GM18858 (cell line): ENCODE data around the gene UGT2A2.
"Not testable (repeated sequence)": the region's sequence is repeated elsewhere in the genome, so short reads cannot be mapped to it uniquely, and the experiment has no call there.

ENCODE experiments used
- ATAC-seq: cut with Tn5 transposase; IDR thresholded peaks from one replicate; pipeline ENCODE4 v1.9.1; 2021; ENCODE audit not compliant: unreplicated experiment

The UGT2A2 gene

DNA sequence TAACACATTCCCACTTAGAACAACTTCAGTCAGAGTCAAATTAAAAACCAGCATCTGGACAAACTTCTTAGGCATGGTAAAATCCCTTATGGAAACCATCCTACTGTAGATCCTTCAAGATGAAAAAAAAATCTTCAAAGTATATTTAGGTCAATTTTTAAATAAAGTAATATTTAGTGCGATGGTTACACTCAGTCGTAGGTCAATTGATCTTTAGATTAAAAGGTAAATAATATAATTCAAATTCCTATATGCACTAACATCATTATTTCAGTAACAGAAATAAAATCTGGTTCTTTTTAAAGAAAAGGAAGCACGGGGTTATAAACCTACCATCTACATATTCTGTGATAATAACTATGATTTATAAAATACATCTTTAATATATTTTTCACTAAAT, at the start of gene UGT2A2:
TSS of gene UGT2A2 (minus strand) at position 101 of the 400 bp plus-strand sequence. CDS start at position 99, 2 bp downstream.
- no peak for ATAC-seq

DNA sequence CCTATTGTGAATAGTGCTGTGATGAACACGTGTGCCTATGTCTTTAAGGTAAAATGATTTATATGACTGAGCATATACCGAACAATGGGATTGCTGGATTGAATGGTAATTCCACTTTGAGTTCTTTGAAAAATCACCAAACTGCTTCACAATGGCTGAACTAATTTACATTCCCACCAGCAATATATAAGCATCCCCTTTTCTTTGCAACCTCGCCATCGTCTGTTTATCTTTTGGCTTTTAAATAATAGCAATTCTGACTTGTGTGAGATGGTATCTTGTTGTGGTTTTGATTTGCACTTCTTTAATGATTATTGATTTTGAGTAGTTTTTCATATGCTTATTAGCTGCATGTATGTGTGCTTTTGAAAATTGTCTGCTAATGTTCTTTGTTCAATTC, 45.4 kb upstream of the UGT2A2 start:
- no peak for ATAC-seq

- ATAC-seq, result no peak
Measured at GRCh38 chr4:69668680-69669079, 29.2 kb upstream of the UGT2A2 start.

GRCh38 chr4:69664009-69664408, 24.6 kb upstream of the UGT2A2 start:
- ATAC-seq, result not testable (repeated sequence)

- ATAC-seq, result not testable (repeated sequence)
Measured at GRCh38 chr4:69661130-69661803, 21.8 kb upstream of the UGT2A2 start.

DNA sequence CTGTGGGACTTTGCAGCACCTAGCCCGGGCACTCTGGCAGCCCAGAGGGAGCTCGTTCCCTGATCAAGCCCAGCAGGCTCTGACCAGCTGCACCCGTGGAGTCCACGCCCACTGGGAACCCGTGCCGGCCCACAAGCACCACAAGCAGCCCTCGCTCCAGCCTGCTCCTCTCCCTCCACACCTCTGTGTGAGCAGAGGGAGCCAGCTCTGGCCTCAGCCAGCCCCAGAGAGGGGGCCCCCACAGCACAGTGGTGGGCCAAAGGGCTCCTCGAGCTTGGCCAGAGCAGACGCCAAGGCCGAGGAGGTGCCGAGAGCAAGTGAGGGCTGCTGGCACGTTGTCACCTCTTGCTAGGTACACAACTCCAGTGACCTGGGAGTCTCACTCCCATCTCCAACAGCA, 18.7 kb upstream of the UGT2A2 start:
- ATAC-seq, result no peak

DNA sequence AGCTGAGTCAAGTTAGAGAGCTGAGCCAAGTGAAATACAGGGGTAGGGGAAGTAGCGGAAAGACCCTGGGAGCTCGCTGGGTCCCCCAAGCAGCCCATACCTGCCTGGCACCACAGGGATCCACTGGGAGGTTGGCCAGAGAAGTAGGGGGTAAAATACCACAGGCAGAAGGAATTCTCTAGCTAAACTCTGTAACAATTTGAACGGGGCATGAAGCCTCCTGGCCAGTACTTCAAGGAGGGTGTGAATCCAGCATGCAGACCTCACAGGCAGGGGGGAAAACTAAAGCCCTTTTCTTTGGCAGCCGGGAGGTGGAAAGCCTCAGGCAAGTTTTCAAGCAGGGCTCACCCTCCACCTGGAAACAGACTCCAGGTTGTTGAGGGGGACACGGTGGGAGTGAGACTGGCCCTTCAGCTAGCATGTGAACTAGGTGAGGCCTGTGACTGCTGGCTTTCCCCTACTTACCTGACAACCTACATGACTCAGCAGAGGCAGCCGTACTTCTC, 17.3 kb upstream of the UGT2A2 start:
- no peak for ATAC-seq

DNA sequence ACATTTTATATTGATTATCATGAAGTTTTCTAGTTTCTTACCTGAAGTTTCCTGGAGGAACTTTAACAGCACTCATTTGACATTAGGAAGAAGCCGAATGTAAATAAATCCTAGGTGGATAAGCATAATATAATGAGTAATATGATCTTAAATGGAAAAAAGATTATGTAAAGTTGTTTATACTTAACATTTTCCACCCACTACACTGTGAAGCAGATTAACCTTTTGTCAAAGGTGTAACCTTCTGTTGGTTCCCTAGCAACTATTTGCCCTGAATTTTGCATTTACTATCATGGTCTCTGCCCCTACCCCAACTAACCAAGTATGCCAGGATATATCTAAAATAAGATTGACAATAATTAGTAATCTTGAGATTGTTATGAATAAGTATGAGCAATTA, 13.7 kb upstream of the UGT2A2 start, which contains the start of gene UGT2A1:
TSS of gene UGT2A1 (minus strand) at position 101 of the 400 bp plus-strand sequence. CDS start 5,603 bp downstream, outside the sequence.
- no peak for ATAC-seq

DNA sequence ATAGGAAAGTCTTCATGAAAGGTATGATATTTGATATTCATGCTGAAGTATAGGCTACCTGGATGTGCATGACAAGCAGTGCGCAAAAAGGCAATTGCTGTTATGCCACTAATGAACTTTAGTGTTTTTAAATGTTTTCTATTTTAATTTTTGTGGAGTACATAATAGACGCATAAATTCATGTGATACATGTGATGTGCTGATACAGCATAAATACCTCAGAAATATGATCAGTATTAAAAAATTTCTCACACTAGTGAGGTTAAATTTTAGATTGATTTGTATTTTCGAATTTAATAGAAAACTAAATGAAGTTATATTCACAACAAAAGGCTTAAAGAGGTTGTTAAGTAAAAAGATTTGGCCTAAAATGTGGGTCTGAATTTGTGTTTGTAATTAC, 11.4 kb upstream of the UGT2A2 start:
- no peak for ATAC-seq

- ATAC-seq, result no peak
Measured at GRCh38 chr4:69649629-69650028, 10.2 kb upstream of the UGT2A2 start.

GRCh38 chr4:69649207-69649606, 9.8 kb upstream of the UGT2A2 start:
- no peak for ATAC-seq

GRCh38 chr4:69642961-69643360, 3.5 kb upstream of the UGT2A2 start:
- ATAC-seq, result no peak

GRCh38 chr4:69640289-69640688, 847 bp upstream of the UGT2A2 start:
- no peak for ATAC-seq

GRCh38 chr4:69617083-69617694, 22.3 kb downstream of the UGT2A2 start:
- no peak for ATAC-seq

GRCh38 chr4:69610484-69610883, 29.0 kb downstream of the UGT2A2 start:
- no peak for ATAC-seq

DNA sequence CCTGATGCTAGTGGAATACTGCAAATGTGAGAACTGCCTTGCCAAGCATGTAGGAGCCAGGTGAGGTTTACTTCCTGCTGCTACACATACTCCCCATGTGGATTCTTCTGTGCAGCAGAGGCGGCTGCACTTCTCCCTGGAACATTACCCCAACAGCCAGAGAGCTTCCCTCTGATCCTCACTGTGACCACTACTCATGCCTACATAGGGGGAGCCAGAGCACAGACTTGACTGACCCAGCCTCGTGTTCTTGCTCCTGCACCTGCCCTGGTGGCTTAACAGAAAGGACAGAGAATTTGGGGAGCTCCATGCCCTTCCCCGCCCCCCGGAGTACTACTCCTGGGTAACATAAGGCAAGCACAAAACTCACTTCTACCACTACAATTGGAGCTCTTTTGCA, 38.4 kb downstream of the UGT2A2 start:
- ATAC-seq, result no peak

- ATAC-seq, result no peak
Measured at GRCh38 chr4:69600013-69600412, 39.4 kb downstream of the UGT2A2 start.

DNA sequence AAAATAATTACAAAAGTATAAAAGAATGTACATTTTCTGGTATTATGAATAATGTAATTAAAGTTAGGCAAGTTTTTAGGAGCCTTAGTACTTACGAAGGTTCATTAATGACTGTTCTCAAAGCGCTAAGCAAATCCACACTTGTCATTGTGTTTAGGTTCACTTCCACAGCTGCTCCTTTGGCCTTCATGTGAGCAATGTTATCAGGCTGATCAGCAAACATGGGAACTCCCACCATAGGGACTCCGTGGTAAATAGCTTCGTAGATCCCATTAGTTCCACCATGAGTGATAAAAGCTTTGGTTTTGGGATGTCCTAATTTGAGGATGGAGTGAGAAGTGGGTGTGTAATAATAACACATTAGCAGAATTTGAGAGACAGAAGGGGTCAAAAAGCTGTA, 45.1 kb downstream of the UGT2A2 start:
- ATAC-seq, result no peak

DNA sequence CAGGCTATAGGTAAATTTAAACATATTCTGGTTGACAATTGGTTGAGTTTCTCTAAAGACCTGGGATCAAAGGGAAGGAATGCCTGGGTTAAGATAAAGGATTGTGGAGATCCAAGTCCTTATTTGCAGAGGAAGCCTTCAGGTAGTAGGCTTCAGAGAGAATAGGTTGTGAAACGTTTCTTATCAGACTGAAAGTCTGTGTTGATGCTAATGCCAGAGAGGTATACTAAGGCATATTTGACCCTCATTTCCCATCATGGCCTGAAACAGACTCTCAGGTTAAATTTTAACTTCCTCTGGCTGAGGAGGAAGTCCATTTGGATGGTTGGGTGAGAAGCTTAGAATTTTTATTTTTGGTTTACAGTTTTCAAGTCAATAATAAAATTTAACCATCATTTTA, 48.1 kb downstream of the UGT2A2 start:
- no peak for ATAC-seq

DNA sequence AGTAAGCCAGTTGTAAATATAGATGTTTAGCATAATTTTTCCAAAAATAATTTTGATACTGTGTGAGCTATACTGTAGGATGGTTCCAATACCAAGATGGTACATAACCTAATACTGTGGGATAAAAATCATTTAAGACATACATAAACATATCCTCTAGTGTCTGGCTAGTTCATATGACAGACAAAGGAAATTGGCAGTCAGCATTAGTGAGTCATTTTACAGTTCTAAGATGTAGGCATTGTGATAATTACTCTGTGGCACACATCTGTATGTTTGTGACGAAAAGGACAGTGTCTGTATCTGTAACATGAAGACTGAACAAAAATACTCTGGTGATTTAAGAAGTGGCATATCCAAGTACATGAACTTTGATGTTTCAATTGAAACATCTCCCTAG, 49.6 kb downstream of the UGT2A2 start:
- ATAC-seq, result no peak

DNA sequence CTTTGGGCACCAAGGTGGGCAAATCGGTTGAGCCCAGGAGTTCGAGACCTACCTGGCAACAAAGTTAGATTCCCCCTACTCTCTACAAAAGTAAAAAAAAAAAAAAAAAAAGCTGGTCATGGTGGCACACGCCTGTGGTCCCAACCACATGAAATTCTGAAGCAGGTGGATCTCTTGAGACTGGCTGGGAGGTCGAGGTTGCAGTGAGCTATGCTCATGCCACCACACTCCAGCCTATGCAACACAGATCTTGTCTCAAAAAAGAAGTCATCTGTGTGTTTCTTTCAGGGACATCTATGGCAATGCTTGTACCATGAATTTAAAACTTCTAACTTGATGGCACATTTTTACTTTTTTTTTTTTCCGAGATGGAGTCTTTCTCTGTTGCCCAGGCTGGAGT, 55.3 kb downstream of the UGT2A2 start:
- ATAC-seq, result no peak

DNA sequence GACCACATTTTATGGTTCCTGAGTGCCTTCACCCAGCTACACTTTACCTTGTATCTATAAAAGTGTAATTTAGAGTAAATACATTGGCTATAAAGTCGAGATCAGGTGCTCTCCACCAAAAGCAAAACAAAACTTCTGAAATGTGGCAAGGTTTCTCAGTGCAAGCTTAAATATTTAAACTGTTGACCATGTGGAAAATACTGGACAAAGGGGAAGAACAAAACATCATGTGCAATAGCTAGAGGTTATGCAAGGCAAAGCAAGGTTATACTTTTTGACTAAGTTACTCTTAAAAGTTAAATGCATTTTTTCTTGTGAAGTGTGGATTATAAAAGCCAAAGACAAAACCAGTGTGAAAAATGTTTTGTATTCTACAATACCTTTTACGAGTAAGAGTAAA, 55.9 kb downstream of the UGT2A2 start:
- no peak for ATAC-seq

DNA sequence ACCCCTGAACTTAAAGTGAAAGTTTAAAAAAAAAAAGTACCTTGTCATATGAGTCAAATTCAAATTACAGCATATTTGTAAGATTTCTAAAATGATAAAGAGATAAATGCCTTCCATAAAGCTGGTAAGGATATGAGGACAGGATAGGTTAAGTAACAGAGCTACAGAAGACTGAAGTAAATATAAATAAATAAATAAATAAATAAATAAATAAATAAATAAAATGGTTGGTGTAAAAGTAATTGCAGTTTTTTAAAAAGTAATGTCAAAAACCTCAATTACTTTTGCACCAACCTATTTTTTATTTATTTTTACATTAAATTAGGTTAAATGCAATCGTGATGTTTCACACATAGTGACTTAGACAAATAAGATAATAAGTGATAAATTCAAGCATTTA, 62.2 kb downstream of the UGT2A2 start:
- no peak for ATAC-seq
